HEK293 (cell line): ENCODE results near the gene NRF1.

Experiments used
- CTCF ChIA-PET: fragments of 350-600 bp; formaldehyde crosslinking; extraction: SDS; loops from one replicate; lab custom pipeline; 2021; ENCODE audit warnings: antibody characterized with exemption; lab: Yijun Ruan, JAX
- POLR2A ChIA-PET: fragments of 300-600 bp; formaldehyde crosslinking; extraction: SDS; loops from one replicate; lab custom pipeline; 2020; ENCODE audit warnings: antibody characterized with exemption, inconsistent platforms; lab: Yijun Ruan, JAX
- H3K27ac ChIP-seq: fragments of 200-500 bp; sonication (Bioruptor generic); 2 replicates; pipeline ENCODE4 v1.5.1; 2014; ENCODE audit warnings: low read depth, low read length, control low read depth, inconsistent platforms; ENCODE audit errors: extremely low read depth
- H3K36me3 ChIP-seq, 2 experiments: fragments of 200-500 bp in 1 of 2; sonication (Bioruptor generic) in 1 of 2; 1 replicate in 1 of 2; 2 replicates in 1 of 2; pipeline ENCODE4 v1.5.1; 2014 to 2017; ENCODE audit warnings: inconsistent platforms in 2 of 2, low read length in 2 of 2; ENCODE audit not compliant: control insufficient read depth in 2 of 2, insufficient read depth in 1 of 2
- H3K4me1 ChIP-seq: fragments of 200-500 bp; sonication (Bioruptor generic); 2 replicates; pipeline ENCODE4 v1.5.1; 2014; ENCODE audit warnings: mild to moderate bottlenecking, low read length, inconsistent platforms; ENCODE audit not compliant: control insufficient read depth, insufficient read depth
- H3K4me3 ChIP-seq: 2 replicates; pipeline ENCODE4 v1.5.1; 2011; ENCODE audit warnings: low read depth, mild to moderate bottlenecking, control low read depth, low read length, moderate library complexity
- H3K9me3 ChIP-seq: fragments of 200-500 bp; sonication (Bioruptor generic); 2 replicates; pipeline ENCODE4 v1.5.1; 2014; ENCODE audit warnings: low read depth, low read length, inconsistent platforms; ENCODE audit not compliant: control insufficient read depth, insufficient read depth
- GFI1B ChIP-seq: fragments of 450-650 bp; formaldehyde crosslinking; IDR thresholded peaks from 2 replicates; pipeline ENCODE4 v1.5.1; 2016; ENCODE audit warnings: missing biosample characterization, missing genetic modification characterization
- KLF10 ChIP-seq: fragments of 450-650 bp; IDR thresholded peaks from 2 replicates; pipeline ENCODE4 v1.5.1; 2018; ENCODE audit warnings: missing biosample characterization, mild to moderate bottlenecking, missing genetic modification characterization
- MEIS1 ChIP-seq: sonication (generic); formaldehyde crosslinking; IDR thresholded peaks from 2 replicates; pipeline ENCODE4 v1.8.1; 2022; ENCODE audit warnings: missing genetic modification reagents, mild to moderate bottlenecking, borderline replicate concordance
- MYNN ChIP-seq: fragments of 450-650 bp; formaldehyde crosslinking; IDR thresholded peaks from 2 replicates; pipeline ENCODE4 v1.5.1; 2016; ENCODE audit warnings: missing biosample characterization, missing genetic modification characterization, borderline replicate concordance
- PRDM4 ChIP-seq: fragments of 450-650 bp; formaldehyde crosslinking; IDR thresholded peaks from 2 replicates; pipeline ENCODE4 v1.5.1; 2017; ENCODE audit warnings: missing biosample characterization, missing genetic modification characterization
- SALL2 ChIP-seq: fragments of 450-650 bp; formaldehyde crosslinking; IDR thresholded peaks from 2 replicates; pipeline ENCODE4 v1.5.0; 2017; ENCODE audit warnings: missing biosample characterization, mild to moderate bottlenecking, missing genetic modification characterization, borderline replicate concordance
- SP2 ChIP-seq: fragments of 450-650 bp; formaldehyde crosslinking; IDR thresholded peaks from 2 replicates; pipeline ENCODE4 v1.5.1; 2016; ENCODE audit warnings: missing biosample characterization, missing genetic modification characterization
- TRIM28 ChIP-seq: IDR thresholded peaks from 2 replicates; pipeline ENCODE4 v1.6.1; 2011; ENCODE audit warnings: low read length, control low read depth, borderline replicate concordance
- YY1 ChIP-seq: fragments of 450-650 bp; formaldehyde crosslinking; IDR thresholded peaks from 2 replicates; pipeline ENCODE4 v1.5.1; 2018; ENCODE audit warnings: missing biosample characterization, missing genetic modification characterization
- ZBTB1 ChIP-seq: fragments of 450-650 bp; formaldehyde crosslinking; IDR thresholded peaks from 2 replicates; pipeline ENCODE4 v1.5.1; 2016; ENCODE audit warnings: missing biosample characterization, missing genetic modification characterization
- ZBTB21 ChIP-seq: fragments of 450-650 bp; formaldehyde crosslinking; IDR thresholded peaks from 2 replicates; pipeline ENCODE4 v1.5.1; 2017; ENCODE audit warnings: missing biosample characterization, missing genetic modification characterization
- ZNF10 ChIP-seq: fragments of 450-650 bp; formaldehyde crosslinking; IDR thresholded peaks from 2 replicates; pipeline ENCODE4 v1.5.1; 2017; ENCODE audit warnings: missing biosample characterization, missing genetic modification characterization
- ZNF169 ChIP-seq: fragments of 450-650 bp; formaldehyde crosslinking; IDR thresholded peaks from 2 replicates; pipeline ENCODE4 v1.5.1; 2016; ENCODE audit warnings: missing biosample characterization, missing genetic modification characterization
- ZNF214 ChIP-seq: fragments of 450-650 bp; formaldehyde crosslinking; IDR thresholded peaks from 2 replicates; pipeline ENCODE4 v1.5.1; 2017; ENCODE audit warnings: missing biosample characterization, mild to moderate bottlenecking, missing genetic modification characterization, borderline replicate concordance
- ZNF24 ChIP-seq: fragments of 450-650 bp; formaldehyde crosslinking; IDR thresholded peaks from 2 replicates; pipeline ENCODE4 v1.5.1; 2016; ENCODE audit warnings: missing biosample characterization, missing genetic modification characterization
- ZNF248 ChIP-seq: fragments of 450-650 bp; formaldehyde crosslinking; IDR thresholded peaks from 2 replicates; pipeline ENCODE4 v1.5.1; 2017; ENCODE audit warnings: missing biosample characterization, missing genetic modification characterization
- ZNF354C ChIP-seq: fragments of 450-650 bp; formaldehyde crosslinking; IDR thresholded peaks from 2 replicates; pipeline ENCODE4 v1.5.1; 2016; ENCODE audit warnings: missing biosample characterization, missing genetic modification characterization, low read depth, borderline replicate concordance
- ZNF37A ChIP-seq: fragments of 450-650 bp; IDR thresholded peaks from 2 replicates; pipeline ENCODE4 v1.5.1; 2018; ENCODE audit warnings: missing biosample characterization, missing genetic modification characterization
- ZNF423 ChIP-seq: fragments of 450-650 bp; formaldehyde crosslinking; IDR thresholded peaks from 2 replicates; pipeline ENCODE4 v1.5.1; 2016; ENCODE audit warnings: missing biosample characterization, missing genetic modification characterization
- ZNF513 ChIP-seq: fragments of 450-650 bp; IDR thresholded peaks from 2 replicates; pipeline ENCODE4 v1.5.1; 2018; ENCODE audit warnings: missing biosample characterization, missing genetic modification characterization
- ZNF600 ChIP-seq: fragments of 450-650 bp; formaldehyde crosslinking; IDR thresholded peaks from 2 replicates; pipeline ENCODE4 v1.5.1; 2016; ENCODE audit warnings: missing biosample characterization, missing genetic modification characterization
- ZNF621 ChIP-seq: fragments of 450-650 bp; formaldehyde crosslinking; IDR thresholded peaks from 2 replicates; pipeline ENCODE4 v1.5.1; 2017; ENCODE audit warnings: missing biosample characterization, missing genetic modification characterization
- ZNF624 ChIP-seq: fragments of 450-650 bp; formaldehyde crosslinking; IDR thresholded peaks from 2 replicates; pipeline ENCODE4 v1.5.1; 2017; ENCODE audit warnings: missing biosample characterization, missing genetic modification characterization
- ZNF704 ChIP-seq: fragments of 450-650 bp; formaldehyde crosslinking; IDR thresholded peaks from 2 replicates; pipeline ENCODE4 v1.5.1; 2016; ENCODE audit warnings: missing biosample characterization, missing genetic modification characterization
- ZNF707 ChIP-seq: fragments of 450-650 bp; formaldehyde crosslinking; IDR thresholded peaks from 2 replicates; pipeline ENCODE4 v1.5.1; 2016; ENCODE audit warnings: missing biosample characterization, missing genetic modification characterization
- ZNF747 ChIP-seq: fragments of 450-650 bp; formaldehyde crosslinking; IDR thresholded peaks from 2 replicates; pipeline ENCODE4 v1.5.1; 2016; ENCODE audit warnings: missing biosample characterization, missing genetic modification characterization
- ZNF76 ChIP-seq: fragments of 450-650 bp; formaldehyde crosslinking; IDR thresholded peaks from 2 replicates; pipeline ENCODE4; 2016; ENCODE audit warnings: low read depth, missing biosample characterization, missing genetic modification characterization, borderline replicate concordance
- TF ChIP-seq, protein P1 (sequence below): fragments of 450-650 bp; formaldehyde crosslinking; IDR thresholded peaks from 2 replicates; pipeline ENCODE4 v1.5.1; 2016; ENCODE audit warnings: missing biosample characterization, missing genetic modification characterization

Gene NRF1

GRCh38 chr7:129784783-129785684 is 173.5 kb downstream of the NRF1 start:
- POLR2A ChIA-PET: no interaction called here
- H3K27ac ChIP-seq: no peak overlapping the region
- no peak for TF ChIP-seq ZNF10 (tag by site-specific recombination)
- no peak for TF ChIP-seq ZNF214 (tag by site-specific recombination)
- TF ChIP-seq ZNF354C (tag by site-specific recombination): no peak
- TF ChIP-seq YY1 (tag by site-specific recombination): no peak
- no peak for TF ChIP-seq ZNF37A (tag by site-specific recombination)
- TF ChIP-seq ZNF24 (tag by site-specific recombination): no peak
- no peak for TF ChIP-seq ZNF423 (tag by site-specific recombination)
- TF ChIP-seq ZNF513: no peak
- no peak for TF ChIP-seq ZNF76
- TF ChIP-seq, protein P1, sequence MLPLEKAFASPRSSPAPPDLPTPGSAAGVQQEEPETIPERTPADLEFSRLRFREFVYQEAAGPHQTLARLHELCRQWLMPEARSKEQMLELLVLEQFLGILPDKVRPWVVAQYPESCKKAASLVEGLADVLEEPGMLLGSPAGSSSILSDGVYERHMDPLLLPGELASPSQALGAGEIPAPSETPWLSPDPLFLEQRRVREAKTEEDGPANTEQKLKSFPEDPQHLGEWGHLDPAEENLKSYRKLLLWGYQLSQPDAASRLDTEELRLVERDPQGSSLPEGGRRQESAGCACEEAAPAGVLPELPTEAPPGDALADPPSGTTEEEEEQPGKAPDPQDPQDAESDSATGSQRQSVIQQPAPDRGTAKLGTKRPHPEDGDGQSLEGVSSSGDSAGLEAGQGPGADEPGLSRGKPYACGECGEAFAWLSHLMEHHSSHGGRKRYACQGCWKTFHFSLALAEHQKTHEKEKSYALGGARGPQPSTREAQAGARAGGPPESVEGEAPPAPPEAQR (tag by site-specific recombination): no peak
- CTCF ChIA-PET: interaction anchor here (1.0 kb wide), 1 partner anchor 40 kb away, joined by 4 read pairs; no protein-coding TSS in a partner anchor
- H3K4me1 ChIP-seq: no peaks in the 10 kb centered on the region
- no peak overlapping the region for H3K4me3 ChIP-seq
- H3K9me3 ChIP-seq: no peaks in the 10 kb centered on the region
- H3K36me3 ChIP-seq: no peaks in the 10 kb centered on the region

- H3K36me3 ChIP-seq: no peaks in the 10 kb centered on the region
- ChIA-PET CTCF (interaction anchor here (1.0 kb wide), 1 partner anchor 39 kb away, joined by 4 read pairs; no protein-coding TSS in a partner anchor), POLR2A (interaction anchor here (0.5 to 0.6 kb wide), 2 partner anchors 103 to 760 kb away, joined by 3 read pairs; no protein-coding TSS in a partner anchor)
- no peak overlapping the region for H3K27ac ChIP-seq
- no peaks in the 10 kb centered on the region for H3K9me3 ChIP-seq
- H3K4me1 ChIP-seq: no peaks in the 10 kb centered on the region
- no peak overlapping the region for H3K4me3 ChIP-seq
- no peak for TF ChIP-seq ZNF600 (tag by site-specific recombination)
- no peak for TF ChIP-seq ZNF704 (tag by site-specific recombination)
- no peak for TF ChIP-seq ZNF169 (tag by site-specific recombination)
- no peak for TF ChIP-seq ZNF621 (tag by site-specific recombination)
- no peak for TF ChIP-seq GFI1B
- TF ChIP-seq ZNF248 (tag by site-specific recombination): no peak
- TF ChIP-seq MEIS1: no peak
- no peak for TF ChIP-seq ZNF707 (tag by site-specific recombination)
- TF ChIP-seq SALL2: no peak
- TF ChIP-seq MYNN (tag by site-specific recombination): no peak
- no peak for TF ChIP-seq ZBTB21 (tag by site-specific recombination)
- no peak for TF ChIP-seq PRDM4 (tag by site-specific recombination)
- no peak for TF ChIP-seq ZNF747 (tag by site-specific recombination)
- no peak for TF ChIP-seq TRIM28
- no peak for TF ChIP-seq ZBTB1
- TF ChIP-seq SP2 (tag by site-specific recombination): no peak
- no peak for TF ChIP-seq KLF10 (tag by site-specific recombination)
- no peak for TF ChIP-seq ZNF624 (tag by site-specific recombination)
These were observed 174.4 kb downstream of the NRF1 start for GRCh38 chr7:129785685-129786514.
